ENCODE measurements around the gene KAZN. TPM values are rescaled to one million over a fixed set of nuclear protein-coding genes. Genes with fewer than 3 reads are reported as not detected.

Gene KAZN
- total and polyA plus RNA-seq, 3 donors from 2014 or later: 12.1 to 14.6 (median 13.8) TPM

DNA sequence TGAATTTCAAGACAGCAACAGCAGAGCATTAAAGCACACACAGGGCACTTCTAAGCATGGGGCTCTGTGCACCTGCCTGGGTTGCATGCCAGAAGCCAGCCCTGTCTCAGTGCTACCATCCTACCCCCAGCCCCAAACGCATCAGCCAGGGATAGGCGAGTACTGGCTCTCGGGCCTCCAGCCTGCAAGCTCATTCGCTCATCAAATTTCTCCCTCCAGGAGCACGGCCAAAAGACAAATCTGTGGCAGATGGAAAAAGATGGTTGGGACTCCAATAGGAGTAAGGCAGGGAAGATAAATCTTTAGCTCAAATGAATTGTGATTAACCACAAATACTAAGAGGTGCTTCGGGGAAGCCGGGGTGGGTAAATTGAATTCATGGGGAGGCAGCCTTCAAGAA, 189.6 kb downstream of the KAZN start:
- Histone ChIP-seq H3K27me3 (no peaks in the 10 kb centered on the region), H3K36me3 (ENCODE audit: low read depth, missing control alignments) (no peaks in the 10 kb centered on the region), H3K4me3 (no peak overlapping the region), H3K27ac (no peak overlapping the region), H3K9me3 (no peaks in the 10 kb centered on the region), H3K4me1 (peaks cover 12% of the 10 kb centered on the region)
- intact Hi-C loops (cut with DNase I; ENCODE audit: low total_unique reads): no loop called here
- no peak for DNase-seq
- WGBS, 2 donors: 72 to 95% methylated on average over 6 to 7 of the region's 7 CpGs
- TF ChIP-seq, protein P1, sequence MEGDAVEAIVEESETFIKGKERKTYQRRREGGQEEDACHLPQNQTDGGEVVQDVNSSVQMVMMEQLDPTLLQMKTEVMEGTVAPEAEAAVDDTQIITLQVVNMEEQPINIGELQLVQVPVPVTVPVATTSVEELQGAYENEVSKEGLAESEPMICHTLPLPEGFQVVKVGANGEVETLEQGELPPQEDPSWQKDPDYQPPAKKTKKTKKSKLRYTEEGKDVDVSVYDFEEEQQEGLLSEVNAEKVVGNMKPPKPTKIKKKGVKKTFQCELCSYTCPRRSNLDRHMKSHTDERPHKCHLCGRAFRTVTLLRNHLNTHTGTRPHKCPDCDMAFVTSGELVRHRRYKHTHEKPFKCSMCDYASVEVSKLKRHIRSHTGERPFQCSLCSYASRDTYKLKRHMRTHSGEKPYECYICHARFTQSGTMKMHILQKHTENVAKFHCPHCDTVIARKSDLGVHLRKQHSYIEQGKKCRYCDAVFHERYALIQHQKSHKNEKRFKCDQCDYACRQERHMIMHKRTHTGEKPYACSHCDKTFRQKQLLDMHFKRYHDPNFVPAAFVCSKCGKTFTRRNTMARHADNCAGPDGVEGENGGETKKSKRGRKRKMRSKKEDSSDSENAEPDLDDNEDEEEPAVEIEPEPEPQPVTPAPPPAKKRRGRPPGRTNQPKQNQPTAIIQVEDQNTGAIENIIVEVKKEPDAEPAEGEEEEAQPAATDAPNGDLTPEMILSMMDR (IDR thresholded peaks at IDR 0.05): no peak
- TF ChIP-seq POLR2A (IDR thresholded peaks at IDR 0.05): no peak

- peaks cover 5% of the 10 kb centered on the region for H3K4me1 ChIP-seq
- TF ChIP-seq, protein P1 (IDR thresholded peaks at IDR 0.05): no peak
- no peak for TF ChIP-seq POLR2A (IDR thresholded peaks at IDR 0.05)
- H3K9me3 ChIP-seq: no peaks in the 10 kb centered on the region
- H3K36me3 ChIP-seq (ENCODE audit: low read depth, missing control alignments): no peaks in the 10 kb centered on the region
- H3K27me3 ChIP-seq: no peaks in the 10 kb centered on the region
- DNase-seq: no peak
- no peak overlapping the region for H3K4me3 ChIP-seq
- 82 to 84% methylated on average over 7 of the region's 7 CpGs for WGBS, 2 donors
- intact Hi-C loops (cut with DNase I; ENCODE audit: low total_unique reads): no loop called here
- no peak overlapping the region for H3K27ac ChIP-seq
Observed at GRCh38 chr1:14790982-14791381, 192.5 kb downstream of the KAZN start.

- DNase-seq: no peak
- Histone ChIP-seq H3K27ac (no peak overlapping the region), H3K9me3 (no peaks in the 10 kb centered on the region), H3K27me3 (no peaks in the 10 kb centered on the region), H3K36me3 (ENCODE audit: low read depth, missing control alignments) (no peaks in the 10 kb centered on the region), H3K4me1 (no peaks in the 10 kb centered on the region), H3K4me3 (no peak overlapping the region)
- TF ChIP-seq POLR2A (IDR thresholded peaks at IDR 0.05): no peak
- TF ChIP-seq, protein P1 (IDR thresholded peaks at IDR 0.05): no peak
- intact Hi-C loops (cut with DNase I; ENCODE audit: low total_unique reads): no loop called here
- 87 to 92% methylated on average over 10 to 14 of the region's 14 CpGs for WGBS, 2 donors
Observed at GRCh38 chr1:14791654-14792053, 193.2 kb downstream of the KAZN start.

DNA sequence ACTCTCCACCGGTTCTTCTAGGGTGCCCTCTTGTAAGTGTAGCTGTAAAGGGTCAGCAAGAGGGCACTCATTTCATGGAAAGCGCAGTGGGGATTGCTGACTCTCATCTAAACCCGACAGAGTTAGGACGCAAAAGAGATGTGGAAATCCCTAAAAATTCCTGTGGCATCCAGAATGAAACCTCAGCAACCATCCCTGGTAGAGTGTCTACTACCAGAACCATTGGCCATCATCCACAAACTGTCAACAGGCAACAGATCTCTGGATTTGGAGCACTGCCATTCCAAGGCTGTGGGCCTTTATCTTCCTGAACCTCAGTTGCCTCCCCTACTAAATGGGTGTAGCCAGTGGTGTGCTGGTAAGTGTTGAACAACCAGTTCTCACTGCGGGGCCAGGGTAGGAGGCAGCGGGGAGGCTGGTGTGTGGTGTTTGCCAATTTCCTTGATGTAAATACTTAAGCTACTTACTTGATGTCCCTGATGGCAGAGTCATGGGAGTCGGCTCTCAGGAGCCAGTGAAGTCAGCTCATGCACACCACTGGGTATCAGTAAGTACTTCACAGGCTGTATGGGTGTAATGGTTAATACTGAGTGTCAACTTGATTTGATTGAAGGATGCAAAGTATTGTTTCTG, 195.8 kb downstream of the KAZN start:
- H3K9me3 ChIP-seq: no peaks in the 10 kb centered on the region
- no peaks in the 10 kb centered on the region for H3K27me3 ChIP-seq
- TF ChIP-seq, protein P1 (IDR thresholded peaks at IDR 0.05): no peak
- TF ChIP-seq POLR2A (IDR thresholded peaks at IDR 0.05): no peak
- H3K36me3 ChIP-seq (ENCODE audit: low read depth, missing control alignments): no peaks in the 10 kb centered on the region
- no peak for DNase-seq
- 95 to 96% methylated on average over 7 of the region's 7 CpGs for WGBS, 2 donors
- H3K4me3 ChIP-seq: no peak overlapping the region
- H3K4me1 ChIP-seq: no peaks in the 10 kb centered on the region
- H3K27ac ChIP-seq: no peak overlapping the region
- intact Hi-C loops (cut with DNase I; ENCODE audit: low total_unique reads): no loop called here

- WGBS, 2 donors: 76 to 88% methylated on average over 5 of the region's 5 CpGs
- H3K4me3 ChIP-seq: no peak overlapping the region
- intact Hi-C loops (cut with DNase I; ENCODE audit: low total_unique reads): no loop called here
Observed at GRCh38 chr1:14794906-14795305, 196.4 kb downstream of the KAZN start.

More at GRCh38 chr1:14794906-14795305, 196.4 kb downstream of the KAZN start:
- Histone ChIP-seq H3K4me1 (no peaks in the 10 kb centered on the region), H3K36me3 (ENCODE audit: low read depth, missing control alignments) (no peaks in the 10 kb centered on the region), H3K27ac (no peak overlapping the region), H3K9me3 (no peaks in the 10 kb centered on the region), H3K27me3 (no peaks in the 10 kb centered on the region)
- no peak for DNase-seq
- no peak for TF ChIP-seq POLR2A (IDR thresholded peaks at IDR 0.05)
- TF ChIP-seq, protein P1 (IDR thresholded peaks at IDR 0.05): no peak

All from testis (tissue), 3 donors.